NCI-H1436 treated with DMSO at 0.1 percent for 48 hours (cell line): ENCODE results near the gene HPSE2.
"Not testable (repeated sequence)": the region's sequence is repeated elsewhere in the genome, so short reads cannot be mapped to it uniquely, and the experiment has no call there.

ENCODE experiments used
- DNase-seq: peaks from one replicate; lab custom pipeline; 2025; lab: John Stamatoyannopoulos, UW

HPSE2 gene

GRCh38 chr10:99005254-99005653, 230.4 kb downstream of the HPSE2 start:
- DNase-seq = no peak

- no peak for DNase-seq
These were observed 230.9 kb downstream of the HPSE2 start for GRCh38 chr10:99004738-99005137.

- no peak for DNase-seq
These were observed 233.3 kb downstream of the HPSE2 start for GRCh38 chr10:99002392-99002791.

GRCh38 chr10:98997596-98997995, 238.1 kb downstream of the HPSE2 start:
- DNase-seq = no peak

- DNase-seq = no peak
These were observed 241.6 kb downstream of the HPSE2 start for GRCh38 chr10:98994030-98994429.

GRCh38 chr10:98983751-98984150, 251.9 kb downstream of the HPSE2 start:
- DNase-seq = not testable (repeated sequence)

GRCh38 chr10:98980353-98980752, 255.3 kb downstream of the HPSE2 start:
- no peak for DNase-seq

- no peak for DNase-seq
These were observed 264.2 kb downstream of the HPSE2 start for GRCh38 chr10:98971464-98971863.

GRCh38 chr10:98967601-98968000, 268.1 kb downstream of the HPSE2 start:
- no peak for DNase-seq

- DNase-seq = no peak
These were observed 272.0 kb downstream of the HPSE2 start for GRCh38 chr10:98963608-98964007.

- no peak for DNase-seq
These were observed 276.3 kb downstream of the HPSE2 start for GRCh38 chr10:98959379-98959778.

GRCh38 chr10:98957801-98958200, 277.9 kb downstream of the HPSE2 start:
- DNase-seq = no peak

GRCh38 chr10:98956576-98957260, 278.9 kb downstream of the HPSE2 start:
- DNase-seq = no peak

- no peak for DNase-seq
These were observed 282.4 kb downstream of the HPSE2 start for GRCh38 chr10:98953251-98953650.

- no peak for DNase-seq
These were observed 284.2 kb downstream of the HPSE2 start for GRCh38 chr10:98951269-98952000.

GRCh38 chr10:98950106-98950505, 285.5 kb downstream of the HPSE2 start:
- DNase-seq = no peak

- DNase-seq = no peak
These were observed 286.3 kb downstream of the HPSE2 start for GRCh38 chr10:98949306-98949705.

- no peak for DNase-seq
These were observed 292.0 kb downstream of the HPSE2 start for GRCh38 chr10:98943681-98944080.

- DNase-seq = no peak
These were observed 305.9 kb downstream of the HPSE2 start for GRCh38 chr10:98929709-98930108.

GRCh38 chr10:98925651-98926050, 310.0 kb downstream of the HPSE2 start:
- no peak for DNase-seq

GRCh38 chr10:98924526-98924925, 311.1 kb downstream of the HPSE2 start:
- no peak for DNase-seq

- no peak for DNase-seq
These were observed 314.3 kb downstream of the HPSE2 start for GRCh38 chr10:98921316-98921715.

GRCh38 chr10:98920807-98921206, 314.8 kb downstream of the HPSE2 start:
- no peak for DNase-seq

- DNase-seq = no peak
These were observed 315.3 kb downstream of the HPSE2 start for GRCh38 chr10:98920360-98920759.
